RCC 7860 (cell line): ENCODE measurements around the gene RAD54L2.
"Not testable (repeated sequence)": the region's sequence is repeated elsewhere in the genome, so short reads cannot be mapped to it uniquely, and the experiment has no call there.

Experiments
- DNase-seq: peaks from one replicate; pipeline ENCODE4 v3.0.0-alpha.2; 2015; ENCODE audit warnings: low spot score
- FAIRE-seq: peaks from 2 replicates; lab custom pipeline; 2012; peaks lifted over from hg19 to GRCh38; lab: Jason Lieb, UNC

The RAD54L2 gene

DNA sequence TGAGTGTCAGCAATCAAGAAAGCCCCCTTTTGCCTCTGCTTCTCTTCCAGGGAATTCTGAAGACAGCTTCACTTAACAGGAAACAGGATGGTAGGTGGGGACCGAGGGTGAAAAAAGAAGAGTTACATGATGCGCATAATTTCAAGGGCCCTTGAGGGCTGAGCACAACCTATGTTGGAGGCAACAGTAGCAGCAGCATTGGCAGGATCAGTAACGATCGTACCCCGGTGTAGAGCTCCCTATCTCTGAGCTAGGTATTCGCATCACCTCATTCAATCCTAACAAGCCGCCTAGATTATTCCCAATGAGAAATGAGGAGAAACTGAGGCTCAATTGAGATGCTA lies 432 bp upstream of the RAD54L2 start:
- FAIRE-seq (no peak), DNase-seq (no peak)

DNA sequence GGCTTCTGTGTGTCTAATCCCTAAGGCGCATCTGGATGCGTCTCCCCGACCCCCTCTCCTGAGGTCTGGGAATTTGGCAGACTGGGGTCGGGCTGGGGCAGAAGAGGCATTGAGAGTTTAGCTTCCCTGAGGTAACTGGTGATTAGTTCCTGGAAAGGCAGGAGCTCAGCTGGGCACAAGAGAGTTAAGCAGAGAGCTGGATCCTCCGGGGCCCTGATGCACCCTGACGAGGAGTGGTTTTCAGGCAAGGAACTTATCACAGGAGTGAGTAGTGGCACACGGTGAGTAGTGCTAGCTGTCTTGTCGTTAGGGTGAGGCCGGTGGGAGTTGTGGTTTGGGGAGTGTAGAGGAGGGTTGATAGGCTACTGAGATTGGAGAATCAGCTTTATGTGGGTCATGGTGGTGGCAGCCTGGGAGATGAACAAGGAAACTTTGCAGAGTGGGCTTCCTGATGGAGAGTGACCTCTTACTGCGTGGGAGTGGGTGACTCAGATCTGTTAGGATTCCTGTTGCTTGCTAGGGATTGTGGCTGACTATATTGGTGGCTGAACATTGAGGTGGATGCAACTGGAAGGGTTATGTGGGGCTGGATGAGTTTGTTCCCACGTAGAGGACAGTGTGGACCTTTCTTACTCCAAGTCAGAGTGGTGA lies 897 bp downstream of the RAD54L2 start:
- DNase-seq: peak; percentile 54
- FAIRE-seq: no peak

DNA sequence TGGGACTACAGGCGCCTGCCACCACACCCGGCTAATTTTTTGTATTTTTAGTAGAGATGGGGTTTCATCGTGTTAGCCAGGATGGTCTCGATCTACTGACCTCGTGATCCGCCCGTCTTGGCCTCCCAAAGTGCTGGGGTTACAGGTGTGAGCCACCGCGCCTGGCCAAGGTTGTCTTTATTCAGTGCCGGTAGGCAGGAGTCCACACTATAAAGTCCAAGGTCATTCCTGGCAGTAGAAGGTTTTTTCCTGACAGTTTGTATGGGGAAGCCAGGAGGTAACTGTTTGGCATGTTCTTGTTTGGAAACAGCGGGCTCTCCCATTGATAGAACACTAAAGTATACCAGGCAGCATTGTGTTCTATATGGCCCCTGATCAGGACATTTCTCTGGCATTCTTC lies 4.1 kb downstream of the RAD54L2 start:
- DNase-seq, FAIRE-seq: not testable (repeated sequence)

DNA sequence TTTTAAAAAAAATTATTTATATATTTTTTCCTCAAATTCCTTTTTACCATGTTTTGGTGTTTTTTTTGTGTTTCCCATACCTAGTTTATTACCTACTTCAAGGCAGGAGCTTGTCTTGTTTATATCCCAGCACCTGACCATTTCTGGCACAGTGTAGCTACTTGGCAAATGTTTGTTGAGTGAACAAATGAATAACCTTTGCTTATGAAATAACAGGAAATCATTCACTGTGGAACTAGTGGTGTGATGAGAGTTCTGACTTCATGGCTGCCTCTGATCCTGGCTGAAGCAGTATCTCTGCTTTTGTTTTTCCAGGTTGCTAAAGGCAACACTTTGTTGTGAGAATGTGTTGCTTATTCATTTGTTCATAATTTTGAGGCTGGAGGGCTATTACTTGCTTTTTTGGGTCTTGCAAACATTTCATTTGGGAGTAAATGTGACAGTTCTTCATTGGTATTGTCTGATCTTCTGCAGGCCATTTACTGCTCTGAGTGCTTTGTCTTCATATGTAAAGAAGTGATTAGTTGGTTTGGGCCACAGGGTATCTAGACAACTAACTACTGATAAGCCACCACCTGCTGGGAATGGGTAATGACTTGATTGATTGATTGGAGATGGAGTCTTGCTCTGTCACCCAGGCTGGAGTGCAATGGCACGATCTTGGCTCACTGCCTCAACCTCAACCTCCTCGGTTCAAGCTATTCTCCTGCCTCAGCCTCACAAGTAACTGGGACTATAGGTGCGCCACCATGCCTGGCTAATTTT lies 5.7 kb downstream of the RAD54L2 start:
- FAIRE-seq (no peak), DNase-seq (no peak)

DNA sequence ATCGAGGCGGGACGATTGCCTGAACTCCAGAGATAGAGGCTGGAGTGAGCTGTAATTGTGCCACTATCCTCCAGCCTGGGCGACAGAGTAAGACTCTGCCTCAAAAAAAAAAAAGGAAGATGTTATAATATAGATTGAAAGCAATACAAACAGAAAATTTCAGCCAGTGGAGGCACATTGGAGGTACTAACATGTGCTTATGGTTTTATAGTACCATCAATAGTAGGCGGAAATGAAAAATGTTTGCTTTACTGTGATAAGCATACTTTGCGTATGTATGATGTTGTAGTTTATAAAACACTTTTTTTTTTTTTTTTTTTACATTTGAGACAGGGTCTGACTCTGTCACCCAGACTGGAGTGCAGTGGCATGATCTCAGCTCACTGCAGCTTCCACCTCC lies 8.8 kb downstream of the RAD54L2 start:
- no peak for FAIRE-seq

DNA sequence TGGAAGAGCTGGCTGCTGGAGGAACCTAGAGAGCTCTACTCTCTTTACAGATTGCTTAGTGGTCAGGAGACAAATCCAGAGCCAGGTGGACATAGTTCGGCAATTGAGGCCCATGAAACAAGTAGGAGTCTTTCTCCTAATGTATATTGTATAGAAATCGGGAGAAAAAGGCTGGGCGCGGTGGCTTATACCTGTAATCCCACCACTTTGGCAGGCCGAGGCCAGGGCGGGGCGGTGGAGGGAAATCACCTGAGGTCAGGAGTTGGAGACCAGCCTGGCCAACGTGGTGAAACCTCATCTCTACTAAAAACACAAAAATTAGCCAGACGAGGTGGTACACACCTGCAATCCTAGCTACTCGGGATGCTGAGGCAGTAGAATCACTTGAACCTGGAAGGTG lies 10.8 kb downstream of the RAD54L2 start:
- DNase-seq: no peak
- FAIRE-seq: no peak

More for the DNA sequence above, 8.8 kb downstream of the RAD54L2 start:
- no peak for DNase-seq

DNA sequence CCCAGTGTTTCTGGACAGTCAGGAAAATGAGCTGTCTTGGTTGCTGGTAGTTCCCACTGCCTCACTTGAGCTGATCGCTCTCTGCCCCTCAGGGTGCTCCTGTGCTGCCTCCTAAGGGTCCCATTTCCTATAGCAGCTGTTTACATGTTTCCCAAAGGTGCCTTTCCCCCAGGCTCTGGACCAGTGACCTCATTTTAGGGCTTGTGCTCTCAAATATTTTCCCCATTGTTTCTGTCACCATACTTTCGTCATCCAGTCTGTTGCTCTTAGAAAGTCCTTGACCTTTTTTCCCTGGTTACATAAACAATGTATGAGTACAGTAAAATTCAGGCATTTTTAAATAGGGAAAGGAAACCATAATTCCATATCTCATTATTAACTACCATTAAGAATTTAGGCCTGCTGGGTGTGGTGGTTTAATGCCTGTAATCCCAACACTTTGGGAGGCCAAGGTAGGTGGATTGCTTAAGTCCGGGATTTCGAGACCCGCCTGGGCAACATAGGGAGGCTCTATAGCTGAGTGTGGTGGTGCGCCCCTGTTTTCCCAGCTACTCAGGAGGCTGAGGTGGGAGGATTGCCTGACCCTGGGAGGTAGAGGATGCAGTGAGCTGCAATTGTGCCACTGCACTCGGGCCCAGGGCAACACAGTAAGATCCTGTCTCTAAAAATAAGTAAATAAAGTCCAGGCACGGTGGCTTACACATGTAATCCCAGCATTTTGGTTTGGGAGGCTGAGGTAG lies 11.7 kb downstream of the RAD54L2 start:
- DNase-seq: no peak
- no peak for FAIRE-seq

DNA sequence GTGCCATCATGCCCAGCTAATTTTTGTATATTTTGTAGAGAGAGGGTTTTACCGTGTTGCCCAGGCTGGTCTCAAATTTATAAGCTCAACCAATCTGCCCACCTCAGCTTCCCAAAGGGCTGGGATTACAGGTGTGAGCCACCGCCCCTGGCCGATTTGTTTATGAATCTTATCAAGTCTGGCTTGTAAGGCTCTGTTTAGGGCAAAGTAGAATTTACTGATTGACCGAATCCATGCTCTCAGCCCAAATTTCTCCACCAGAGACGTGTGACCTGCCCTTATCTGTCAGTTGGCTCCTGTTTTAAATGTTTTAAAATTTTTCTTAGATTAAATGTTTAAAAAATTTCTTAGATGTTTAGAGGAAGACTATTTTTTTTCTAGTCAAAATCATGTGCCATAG lies 19.5 kb downstream of the RAD54L2 start:
- FAIRE-seq: no peak
- DNase-seq: no peak

DNA sequence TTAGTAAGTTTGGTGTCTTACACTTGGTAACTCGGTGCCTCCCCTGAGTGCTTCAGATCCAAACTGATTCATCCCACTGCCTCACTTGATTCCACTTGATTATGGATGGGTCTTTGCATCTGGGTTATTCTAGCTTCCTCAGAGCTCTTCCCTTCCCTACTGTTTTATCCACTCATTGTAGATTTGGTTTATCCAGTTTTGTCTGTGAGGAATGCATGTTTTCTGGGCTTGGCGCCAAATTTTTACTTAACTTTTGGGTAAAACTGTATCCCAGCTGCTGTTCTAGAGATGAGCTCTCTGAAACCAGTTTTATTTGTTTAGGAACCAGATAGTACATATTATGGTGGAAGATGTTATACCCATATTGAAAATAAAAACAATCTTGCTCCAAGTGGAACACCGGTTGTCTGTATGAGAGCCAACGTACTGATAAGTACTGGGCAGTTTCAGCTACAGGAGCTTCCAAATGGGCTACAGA lies 20.9 kb downstream of the RAD54L2 start:
- FAIRE-seq: no peak
- no peak for DNase-seq

DNA sequence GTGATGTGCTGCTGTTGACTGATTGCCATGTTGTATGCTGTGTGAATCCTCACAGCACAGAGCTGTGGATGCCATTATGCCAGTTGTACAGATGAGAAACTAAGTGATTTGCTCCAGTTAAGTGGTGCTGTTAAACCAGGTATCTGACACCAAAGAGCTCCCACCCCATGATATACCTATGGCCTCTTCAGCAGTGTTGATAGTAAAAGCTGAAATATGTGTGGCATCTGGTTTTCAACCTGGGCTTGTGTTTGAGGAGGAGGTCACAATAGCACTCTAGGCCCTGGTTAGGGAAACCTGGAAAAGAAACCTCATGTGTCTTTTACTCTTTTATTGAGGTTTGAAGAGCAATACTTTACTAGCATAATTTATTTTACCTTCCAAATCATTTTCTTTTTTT lies 21.4 kb downstream of the RAD54L2 start:
- FAIRE-seq (no peak), DNase-seq (no peak)

DNA sequence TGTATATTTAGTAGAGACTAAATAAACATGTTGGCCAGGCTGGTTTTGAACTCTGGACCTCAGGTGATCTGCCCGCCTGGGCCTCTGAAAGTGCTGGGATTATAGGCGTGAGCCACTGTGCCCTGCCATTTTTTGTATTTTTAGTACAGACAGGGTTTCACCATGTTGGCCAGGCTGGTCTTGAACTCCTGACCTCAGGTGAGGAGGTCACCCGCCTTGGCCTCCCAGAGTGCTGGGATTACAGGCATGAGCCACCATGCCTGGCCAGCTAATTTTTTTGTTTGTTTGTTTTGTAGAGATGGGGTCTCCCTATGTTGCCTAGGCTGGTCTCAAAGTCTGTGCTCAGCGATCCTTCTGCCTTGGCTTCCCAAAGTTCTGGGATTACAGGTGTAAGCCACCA lies 23.9 kb downstream of the RAD54L2 start:
- not testable (repeated sequence) for FAIRE-seq

DNA sequence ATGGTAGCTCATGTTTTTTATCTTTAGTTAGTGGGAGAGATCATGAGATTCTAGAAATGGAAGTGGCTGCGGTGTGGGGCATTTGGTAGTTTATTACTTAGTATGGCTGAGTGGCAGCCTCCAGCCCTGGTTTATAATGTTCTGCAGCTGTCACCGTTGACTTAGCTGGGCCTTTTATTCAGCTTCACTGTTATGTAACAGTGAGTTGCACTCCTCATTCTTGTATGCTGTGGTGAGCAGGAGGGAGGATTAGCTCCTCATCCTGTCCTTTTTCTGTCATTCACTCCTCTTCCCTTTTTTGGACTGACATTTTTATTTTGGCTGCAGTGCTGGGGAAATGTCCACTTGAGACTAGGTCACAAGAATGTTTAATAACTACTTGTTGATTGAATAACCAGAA lies 29.5 kb downstream of the RAD54L2 start:
- DNase-seq: no peak
- FAIRE-seq: no peak

More for the DNA sequence above, 23.9 kb downstream of the RAD54L2 start:
- not testable (repeated sequence) for DNase-seq

DNA sequence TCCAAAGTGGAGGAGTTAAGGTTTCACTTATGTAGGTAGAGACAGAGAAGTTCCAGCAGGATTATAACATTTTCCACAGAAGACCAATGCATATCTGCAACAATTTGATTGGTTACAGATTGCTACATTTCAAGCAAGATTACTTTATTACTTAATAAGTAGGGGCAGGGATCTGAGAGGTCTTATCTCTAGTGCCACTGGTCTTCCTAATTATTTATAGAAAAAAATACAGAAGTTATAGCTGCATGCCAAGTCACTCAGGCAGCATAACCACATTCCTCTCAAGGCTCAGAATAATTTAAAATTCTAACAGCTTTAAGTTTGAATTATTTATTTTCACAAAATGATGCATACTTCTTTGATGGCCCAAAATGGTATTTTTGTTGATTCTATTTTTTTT lies 30.5 kb downstream of the RAD54L2 start:
- FAIRE-seq: no peak
- DNase-seq: no peak

DNA sequence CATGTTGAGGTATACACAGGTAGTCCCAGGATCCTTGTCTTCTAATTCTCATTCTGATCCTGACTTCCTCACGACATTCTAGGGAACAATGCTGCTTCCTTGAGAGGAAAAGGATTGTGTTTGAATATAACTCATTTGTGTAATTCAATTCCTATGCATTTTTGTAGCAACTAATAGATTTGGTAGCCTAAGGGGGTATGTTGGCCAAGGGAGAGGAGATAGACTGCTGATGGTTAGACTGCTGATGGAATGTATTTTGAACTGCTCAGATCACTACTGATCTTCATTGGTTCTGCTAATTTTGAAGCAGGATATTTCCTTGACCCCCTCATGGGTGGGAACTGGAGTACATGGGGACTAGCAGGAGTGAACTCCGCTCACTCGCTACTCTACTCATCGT lies 39.7 kb downstream of the RAD54L2 start:
- DNase-seq (no peak), FAIRE-seq (no peak)

DNA sequence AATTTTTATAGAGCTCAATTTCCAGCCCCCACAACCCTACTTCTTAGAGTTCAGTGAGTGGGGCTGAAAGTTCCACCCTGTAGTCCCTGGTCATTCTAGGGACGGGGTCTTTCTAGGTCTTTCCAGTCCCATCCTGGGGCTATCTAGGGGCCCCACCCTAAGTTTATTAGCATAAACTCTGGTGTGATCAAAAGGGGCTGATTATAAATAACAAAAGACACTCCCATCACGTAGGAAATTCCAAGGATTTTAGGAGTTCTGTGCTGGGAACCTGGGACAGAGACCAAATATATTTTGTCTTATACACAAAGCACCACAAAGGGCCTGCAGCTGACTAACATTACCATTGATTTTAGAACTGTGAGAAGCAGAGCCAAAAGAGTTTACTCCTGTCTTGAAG lies 41.9 kb downstream of the RAD54L2 start:
- DNase-seq (no peak), FAIRE-seq (no peak)

DNA sequence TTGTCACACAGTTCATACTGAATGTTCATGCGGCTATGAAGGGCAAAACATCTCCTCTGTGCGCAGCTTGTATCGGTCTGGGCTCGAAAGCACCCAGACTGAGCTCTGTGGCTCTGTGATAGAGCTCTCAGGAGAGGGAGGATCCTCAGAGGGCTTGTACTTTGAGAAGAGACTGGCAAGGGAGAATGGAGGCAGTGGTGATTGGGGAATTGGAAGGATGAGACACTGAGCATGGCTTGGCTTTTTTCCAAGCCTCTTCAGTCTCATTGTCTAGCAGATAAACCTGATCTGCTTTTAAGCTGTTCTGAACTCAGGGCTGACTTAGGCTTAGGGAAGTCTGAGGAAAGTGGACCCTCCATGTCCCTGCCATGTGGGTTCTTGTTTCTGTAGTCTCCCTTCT lies 43.0 kb downstream of the RAD54L2 start:
- no peak for FAIRE-seq

DNA sequence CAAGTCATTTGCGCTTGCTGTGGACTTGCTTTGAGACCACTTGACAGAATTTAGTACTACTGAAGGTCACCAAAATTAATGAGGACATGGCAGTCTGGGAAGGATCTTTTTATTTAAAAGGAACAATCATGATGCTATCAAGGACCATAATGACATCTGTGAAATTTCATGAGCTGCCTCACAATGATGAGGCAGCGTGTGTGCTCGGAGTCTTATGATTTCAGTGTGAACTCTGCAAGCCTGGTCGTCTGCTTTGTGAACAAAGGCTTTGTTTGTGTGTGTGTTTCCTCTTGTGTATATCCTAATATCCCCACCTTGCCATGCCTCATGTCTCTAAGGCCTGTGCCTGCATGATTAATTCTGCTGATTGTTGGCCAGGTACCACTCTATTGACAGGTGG lies 46.7 kb downstream of the RAD54L2 start:
- FAIRE-seq: no peak

More for the DNA sequence above, 43.0 kb downstream of the RAD54L2 start:
- no peak for DNase-seq

DNA sequence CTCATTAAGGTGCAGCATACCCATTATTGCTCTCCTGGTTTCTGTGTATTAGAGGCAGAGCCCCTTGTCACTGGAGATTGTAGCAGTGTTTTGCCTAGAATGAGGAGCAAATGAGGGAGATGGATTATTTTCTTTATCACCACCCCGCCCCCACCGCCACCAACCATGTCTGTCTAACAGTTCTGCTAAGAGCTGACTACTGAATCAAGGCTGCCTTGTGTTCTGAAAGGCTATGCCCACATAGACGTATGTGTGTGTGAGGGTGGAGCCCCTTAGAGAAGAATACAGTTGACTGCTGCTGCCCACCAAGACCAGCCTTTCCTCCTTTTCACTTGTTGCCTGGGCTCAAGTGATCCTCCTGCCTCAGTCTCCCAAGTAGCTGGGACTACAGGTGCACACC lies 47.4 kb downstream of the RAD54L2 start:
- FAIRE-seq (no peak), DNase-seq (no peak)

More for the DNA sequence above, 46.7 kb downstream of the RAD54L2 start:
- no peak for DNase-seq
